GM23338 (cell line): ENCODE measurements around the gene WDR62. TPM values are rescaled to one million over a fixed set of nuclear protein-coding genes. Genes with fewer than 3 reads are reported as not detected.

Experiments used
- ATAC-seq: fragments of 200-7000 bp; cut with Tn5 transposase; 3 replicates; pipeline ENCODE4 v1.9.1; 2020
- DNase-seq: peaks from one replicate; pipeline ENCODE4 v3.0.0-alpha.2; 2015; ENCODE audit warnings: low spot score
- H2AFZ ChIP-seq: fragments of 200-600 bp; sonication (generic); 2 replicates; pipeline ENCODE4 v1.8.0; 2016; ENCODE audit warnings: antibody characterized with exemption, mild to moderate bottlenecking, moderate library complexity
- H3F3A ChIP-seq: fragments of 200-600 bp; sonication (generic); replicated peaks from 2 replicates; pipeline ENCODE4 v1.8.0; 2017; ENCODE audit warnings: antibody characterized with exemption, mixed run types, low read depth
- H3K27ac ChIP-seq: fragments of 200-600 bp; sonication (generic); 2 replicates; pipeline ENCODE4 v1.6.1; 2016; ENCODE audit warnings: low read depth
- H3K27me3 ChIP-seq: fragments of 200-600 bp; sonication (generic); 2 replicates; pipeline ENCODE4 v1.8.0; 2016; ENCODE audit warnings: mild to moderate bottlenecking, mixed run types, moderate library complexity; ENCODE audit not compliant: insufficient read depth
- H3K36me3 ChIP-seq: fragments of 200-600 bp; sonication (generic); 2 replicates; pipeline ENCODE4 v1.8.0; 2016; ENCODE audit warnings: mild to moderate bottlenecking; ENCODE audit not compliant: insufficient read depth
- H3K4me1 ChIP-seq: fragments of 200-600 bp; sonication (generic); 2 replicates; pipeline ENCODE4 v1.8.0; 2016; ENCODE audit warnings: mild to moderate bottlenecking, moderate library complexity; ENCODE audit not compliant: insufficient read depth
- H3K4me2 ChIP-seq: fragments of 200-600 bp; sonication (generic); 2 replicates; pipeline ENCODE4 v1.7.1; 2017; ENCODE audit warnings: mixed run types
- H3K4me3 ChIP-seq: fragments of 200-600 bp; sonication (generic); 2 replicates; pipeline ENCODE4 v1.6.1; 2016; ENCODE audit warnings: mixed run types
- H3K79me2 ChIP-seq: fragments of 200-600 bp; sonication (generic); replicated peaks from 2 replicates; pipeline ENCODE4 v1.8.0; 2017; ENCODE audit warnings: mild to moderate bottlenecking; ENCODE audit not compliant: insufficient read depth
- H3K9me2 ChIP-seq: fragments of 200-600 bp; sonication (generic); 2 replicates; pipeline ENCODE4 v1.8.0; 2017; ENCODE audit not compliant: insufficient read depth
- H4K20me1 ChIP-seq: fragments of 200-600 bp; sonication (generic); replicated peaks from 2 replicates; pipeline ENCODE4 v1.8.0; 2017; ENCODE audit warnings: mild to moderate bottlenecking; ENCODE audit not compliant: insufficient read depth
- H3K27ac Mint-ChIP-seq: 2 replicates; pipeline ENCODE4 v1.8.0; 2020; ENCODE audit warnings: inconsistent platforms, mild to moderate bottlenecking, moderate library complexity, mixed read lengths
- H3K27me3 Mint-ChIP-seq: 3 replicates; pipeline ENCODE4 v1.8.0; 2022; ENCODE audit warnings: low read depth, mild to moderate bottlenecking, moderate library complexity, mixed read lengths, inconsistent platforms; ENCODE audit not compliant: insufficient read depth, poor library complexity
- H3K36me3 Mint-ChIP-seq: 3 replicates; pipeline ENCODE4 v1.8.0; 2021; ENCODE audit warnings: low read depth, mild to moderate bottlenecking, inconsistent platforms, moderate library complexity, mixed read lengths
- H3K4me1 Mint-ChIP-seq: 3 replicates; pipeline ENCODE4 v1.8.0; 2020; ENCODE audit warnings: mild to moderate bottlenecking, inconsistent platforms, mixed read lengths
- H3K4me3 Mint-ChIP-seq: 3 replicates; pipeline ENCODE4 v1.8.0; 2021; ENCODE audit warnings: moderate library complexity, mild to moderate bottlenecking, inconsistent platforms, mixed read lengths
- H3K9me3 Mint-ChIP-seq: 3 replicates; pipeline ENCODE4 v1.8.0; 2020; ENCODE audit warnings: moderate library complexity, mild to moderate bottlenecking, inconsistent platforms, mixed read lengths
- EZH2 ChIP-seq: fragments of 200-600 bp; sonication (generic); IDR thresholded peaks from one replicate; pipeline ENCODE4 v1.8.0; 2017; ENCODE audit warnings: antibody characterized with exemption, mild to moderate bottlenecking, low read depth; ENCODE audit not compliant: unreplicated experiment
- EZH2phosphoT487 ChIP-seq: fragments of 200-600 bp; sonication (generic); IDR thresholded peaks from one replicate; pipeline ENCODE4 v1.8.1; 2018; ENCODE audit warnings: antibody characterized with exemption; ENCODE audit not compliant: unreplicated experiment
- JUNB ChIP-seq: IDR thresholded peaks from one replicate; pipeline ENCODE4 v1.6.1; 2016; ENCODE audit warnings: antibody characterized with exemption; ENCODE audit not compliant: unreplicated experiment
- NANOG ChIP-seq: IDR thresholded peaks from 2 replicates; pipeline ENCODE4 v1.6.1; 2016; ENCODE audit warnings: antibody characterized with exemption, borderline replicate concordance
- POLR2AphosphoS5 ChIP-seq: IDR thresholded peaks from 2 replicates; pipeline ENCODE4 v1.6.1; 2016; ENCODE audit warnings: antibody characterized with exemption, low read depth
- STAT1 ChIP-seq: IDR thresholded peaks from one replicate; pipeline ENCODE4 v1.6.1; 2016; ENCODE audit warnings: antibody characterized with exemption; ENCODE audit not compliant: unreplicated experiment
- ZNF114 ChIP-seq: fragments of 250-450 bp; sonication (Bioruptor Pico); IDR thresholded peaks from 2 replicates; pipeline ENCODE4 v1.5.0; 2020; ENCODE audit warnings: mild to moderate bottlenecking, moderate library complexity
- ZNF331 ChIP-seq: fragments of 250-450 bp; sonication (Bioruptor Pico); IDR thresholded peaks from 2 replicates; pipeline ENCODE4 v1.5.0; 2020; ENCODE audit warnings: low read depth, mild to moderate bottlenecking, moderate library complexity
- ZNF462 ChIP-seq: fragments of 250-450 bp; sonication (Bioruptor Pico); IDR thresholded peaks from 2 replicates; pipeline ENCODE4 v1.5.0; 2020; ENCODE audit warnings: mild to moderate bottlenecking, moderate library complexity
- polyA plus RNA-seq: library from polyadenylated mRNA; unstranded; fragments of >200 nt; fragmentation: Nextera tagmentation; extraction: Ambion mirVana; gene quantifications from 2 replicates; pipeline ENCODE4 v1.2.1, GENCODE V29; 2016
- total RNA-seq: library from RNA; depleted of rRNA; stranded (reverse); fragments of >200 nt; shearing (Covaris generic); gene quantifications from 2 replicates; pipeline ENCODE4 v1.2.3, GENCODE V29; 2014
- TF ChIP-seq, protein P1 (sequence below), 2 experiments: fragments of 200-600 bp in 1 of 2; sonication (generic) in 1 of 2; conservative IDR thresholded peaks; 2 replicates each; pipeline versions ENCODE4 v1.5.1 to v1.6.1; 2016 to 2017; ENCODE audit warnings: antibody characterized with exemption in 2 of 2, low read depth in 2 of 2, mild to moderate bottlenecking in 2 of 2, moderate library complexity in 1 of 2
- TF ChIP-seq, protein P2 (sequence below): IDR thresholded peaks from one replicate; pipeline ENCODE4 v1.6.1; 2018; ENCODE audit warnings: antibody characterized with exemption; ENCODE audit not compliant: unreplicated experiment
- TF ChIP-seq, protein P3 (sequence below): IDR thresholded peaks from 2 replicates; pipeline ENCODE4 v1.6.1; 2016; ENCODE audit warnings: antibody characterized with exemption

WDR62 gene
- total and polyA plus RNA-seq, 2 experiments from 2014 or later, result 14.1 to 45.4 TPM

DNA sequence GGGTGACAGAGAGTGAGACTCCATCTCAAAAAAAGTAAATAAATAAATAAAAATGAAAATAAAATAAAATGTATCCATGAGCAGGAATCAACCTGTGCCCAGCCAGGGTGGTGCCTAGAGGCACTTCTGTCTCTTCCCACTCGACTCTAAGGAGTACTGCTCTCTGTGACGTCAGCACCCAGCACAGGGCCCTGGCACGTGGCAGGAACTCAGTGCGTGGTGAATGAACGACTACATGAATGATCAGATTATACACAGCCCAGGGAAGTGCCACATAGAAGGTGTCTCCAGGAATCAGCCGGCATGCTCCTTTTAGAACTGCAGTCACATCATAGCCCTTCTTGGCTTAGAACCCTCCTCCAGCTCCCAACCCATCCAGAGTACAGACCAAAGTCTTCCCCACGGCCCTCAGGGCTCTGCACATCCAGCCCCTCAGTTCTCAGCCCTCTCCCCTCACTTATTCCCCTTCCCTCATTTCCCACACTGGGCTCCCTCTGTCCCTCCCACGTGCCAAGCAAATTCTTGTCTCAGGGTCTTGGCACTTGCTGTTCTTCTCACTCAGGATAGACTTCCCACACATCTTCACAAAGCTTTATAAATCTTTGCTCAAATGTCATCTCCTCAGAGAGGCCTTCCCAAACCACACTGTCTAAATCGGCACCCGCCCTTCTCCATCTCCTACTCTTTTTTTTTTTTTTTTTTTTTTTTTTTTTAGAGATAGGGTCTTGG, 26.2 kb upstream of the WDR62 start:
- no peak for TF ChIP-seq ZNF331 (CRISPR knock-in tag)
- TF ChIP-seq, protein P1, sequence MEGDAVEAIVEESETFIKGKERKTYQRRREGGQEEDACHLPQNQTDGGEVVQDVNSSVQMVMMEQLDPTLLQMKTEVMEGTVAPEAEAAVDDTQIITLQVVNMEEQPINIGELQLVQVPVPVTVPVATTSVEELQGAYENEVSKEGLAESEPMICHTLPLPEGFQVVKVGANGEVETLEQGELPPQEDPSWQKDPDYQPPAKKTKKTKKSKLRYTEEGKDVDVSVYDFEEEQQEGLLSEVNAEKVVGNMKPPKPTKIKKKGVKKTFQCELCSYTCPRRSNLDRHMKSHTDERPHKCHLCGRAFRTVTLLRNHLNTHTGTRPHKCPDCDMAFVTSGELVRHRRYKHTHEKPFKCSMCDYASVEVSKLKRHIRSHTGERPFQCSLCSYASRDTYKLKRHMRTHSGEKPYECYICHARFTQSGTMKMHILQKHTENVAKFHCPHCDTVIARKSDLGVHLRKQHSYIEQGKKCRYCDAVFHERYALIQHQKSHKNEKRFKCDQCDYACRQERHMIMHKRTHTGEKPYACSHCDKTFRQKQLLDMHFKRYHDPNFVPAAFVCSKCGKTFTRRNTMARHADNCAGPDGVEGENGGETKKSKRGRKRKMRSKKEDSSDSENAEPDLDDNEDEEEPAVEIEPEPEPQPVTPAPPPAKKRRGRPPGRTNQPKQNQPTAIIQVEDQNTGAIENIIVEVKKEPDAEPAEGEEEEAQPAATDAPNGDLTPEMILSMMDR (conservative IDR thresholded peaks at IDR 0.05; ENCODE audit: low read depth in 2 of 2), result no peak
- TF ChIP-seq POLR2AphosphoS5, result no peak
- TF ChIP-seq ZNF114 (CRISPR knock-in tag), result no peak
- TF ChIP-seq EZH2, result no peak
- no peak for TF ChIP-seq EZH2phosphoT487
- TF ChIP-seq, protein P2, sequence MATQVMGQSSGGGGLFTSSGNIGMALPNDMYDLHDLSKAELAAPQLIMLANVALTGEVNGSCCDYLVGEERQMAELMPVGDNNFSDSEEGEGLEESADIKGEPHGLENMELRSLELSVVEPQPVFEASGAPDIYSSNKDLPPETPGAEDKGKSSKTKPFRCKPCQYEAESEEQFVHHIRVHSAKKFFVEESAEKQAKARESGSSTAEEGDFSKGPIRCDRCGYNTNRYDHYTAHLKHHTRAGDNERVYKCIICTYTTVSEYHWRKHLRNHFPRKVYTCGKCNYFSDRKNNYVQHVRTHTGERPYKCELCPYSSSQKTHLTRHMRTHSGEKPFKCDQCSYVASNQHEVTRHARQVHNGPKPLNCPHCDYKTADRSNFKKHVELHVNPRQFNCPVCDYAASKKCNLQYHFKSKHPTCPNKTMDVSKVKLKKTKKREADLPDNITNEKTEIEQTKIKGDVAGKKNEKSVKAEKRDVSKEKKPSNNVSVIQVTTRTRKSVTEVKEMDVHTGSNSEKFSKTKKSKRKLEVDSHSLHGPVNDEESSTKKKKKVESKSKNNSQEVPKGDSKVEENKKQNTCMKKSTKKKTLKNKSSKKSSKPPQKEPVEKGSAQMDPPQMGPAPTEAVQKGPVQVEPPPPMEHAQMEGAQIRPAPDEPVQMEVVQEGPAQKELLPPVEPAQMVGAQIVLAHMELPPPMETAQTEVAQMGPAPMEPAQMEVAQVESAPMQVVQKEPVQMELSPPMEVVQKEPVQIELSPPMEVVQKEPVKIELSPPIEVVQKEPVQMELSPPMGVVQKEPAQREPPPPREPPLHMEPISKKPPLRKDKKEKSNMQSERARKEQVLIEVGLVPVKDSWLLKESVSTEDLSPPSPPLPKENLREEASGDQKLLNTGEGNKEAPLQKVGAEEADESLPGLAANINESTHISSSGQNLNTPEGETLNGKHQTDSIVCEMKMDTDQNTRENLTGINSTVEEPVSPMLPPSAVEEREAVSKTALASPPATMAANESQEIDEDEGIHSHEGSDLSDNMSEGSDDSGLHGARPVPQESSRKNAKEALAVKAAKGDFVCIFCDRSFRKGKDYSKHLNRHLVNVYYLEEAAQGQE, result no peak
- no peak for TF ChIP-seq JUNB
- TF ChIP-seq ZNF462 (CRISPR knock-in tag), result no peak
- TF ChIP-seq, protein P3, sequence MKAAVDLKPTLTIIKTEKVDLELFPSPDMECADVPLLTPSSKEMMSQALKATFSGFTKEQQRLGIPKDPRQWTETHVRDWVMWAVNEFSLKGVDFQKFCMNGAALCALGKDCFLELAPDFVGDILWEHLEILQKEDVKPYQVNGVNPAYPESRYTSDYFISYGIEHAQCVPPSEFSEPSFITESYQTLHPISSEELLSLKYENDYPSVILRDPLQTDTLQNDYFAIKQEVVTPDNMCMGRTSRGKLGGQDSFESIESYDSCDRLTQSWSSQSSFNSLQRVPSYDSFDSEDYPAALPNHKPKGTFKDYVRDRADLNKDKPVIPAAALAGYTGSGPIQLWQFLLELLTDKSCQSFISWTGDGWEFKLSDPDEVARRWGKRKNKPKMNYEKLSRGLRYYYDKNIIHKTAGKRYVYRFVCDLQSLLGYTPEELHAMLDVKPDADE, result no peak
- TF ChIP-seq STAT1, result no peak
- TF ChIP-seq NANOG, result no peak
- H3K36me3 Mint-ChIP-seq, result peaks cover 10% of the 10 kb centered on the region
- no peak overlapping the region for H3K27ac ChIP-seq
- no peak overlapping the region for H2AFZ ChIP-seq
- H3K36me3 ChIP-seq, result no peaks in the 10 kb centered on the region
- no peaks in the 10 kb centered on the region for H3K9me3 Mint-ChIP-seq
- no peaks in the 10 kb centered on the region; the same call in none of the 2 replicates for H4K20me1 ChIP-seq
- H3K27ac Mint-ChIP-seq, result no peak overlapping the region
- H3K4me3 ChIP-seq, result no peak overlapping the region
- peaks cover 5% of the 10 kb centered on the region; the same call in 1 of the 2 replicates for H3K4me1 ChIP-seq
- no peaks in the 10 kb centered on the region for H3K9me2 ChIP-seq
- no peak overlapping the region for H3K4me2 ChIP-seq
- H3F3A ChIP-seq, result 0 out of 2 replicates have a peak, but pooled peaks cover 3% of the 10 kb centered on the region
- peaks cover 11% of the 10 kb centered on the region for H3K27me3 Mint-ChIP-seq
- peaks cover 2% of the 10 kb centered on the region; the same call in 1 of the 3 replicates for H3K4me1 Mint-ChIP-seq
- no peaks in the 10 kb centered on the region for H3K27me3 ChIP-seq
- ATAC-seq (no peak), DNase-seq (no peak)
- H3K4me3 Mint-ChIP-seq, result no peak overlapping the region
- no peaks in the 10 kb centered on the region for H3K79me2 ChIP-seq
